Tibial nerve (tissue), 4 donors: Measurements from ENCODE around the gene CAB39L. TPM values are rescaled to one million over a fixed set of nuclear protein-coding genes. Genes with fewer than 3 reads are reported as not detected.

ENCODE experiments used
- DNase-seq, 2 donors: peaks; one replicate each; pipeline ENCODE4 v3.0.0-alpha.2; 2019; ENCODE audit warnings: low spot score in 2 of 2
- H3K27ac ChIP-seq, 4 donors: fragments of 200-600 bp; sonication (generic) in 3 of 4; one replicate each; pipeline ENCODE4 v1.5.1; 2017 to 2019; ENCODE audit warnings: mild to moderate bottlenecking in 1 of 4
- H3K27me3 ChIP-seq, 2 donors: fragments of 200-600 bp; sonication (generic) in 1 of 2; one replicate each; pipeline versions ENCODE4 v1.5.1 to v1.6.0; 2017 to 2019
- H3K36me3 ChIP-seq, 3 donors: fragments of 200-600 bp; sonication (generic); one replicate each; pipeline ENCODE4 v1.5.1; 2018 to 2019
- H3K4me1 ChIP-seq, 4 donors: fragments of 200-600 bp; sonication (generic) in 3 of 4; one replicate each; pipeline ENCODE4 v1.5.1; 2017 to 2019
- H3K4me3 ChIP-seq, 4 donors: fragments of 200-600 bp; sonication (generic) in 3 of 4; one replicate each; pipeline ENCODE4 v1.5.1; 2017 to 2019; ENCODE audit warnings: mild to moderate bottlenecking in 1 of 4, moderate library complexity in 1 of 4
- H3K9me3 ChIP-seq, 4 donors: fragments of 200-600 bp; sonication (generic) in 3 of 4; one replicate each; pipeline ENCODE4 v1.5.1; 2017 to 2019
- CTCF ChIP-seq, 5 experiments: fragments of 200-600 bp in 3 of 5; fragments of 450-650 bp in 2 of 5; sonication (generic) in 3 of 5; IDR thresholded peaks; one replicate each; pipeline ENCODE4 v1.5.1; 2016 to 2019; ENCODE audit warnings: antibody characterized with exemption in 5 of 5, mild to moderate bottlenecking in 3 of 5, moderate library complexity in 2 of 5
- EP300 ChIP-seq, 2 donors: sonication (generic); formaldehyde crosslinking; IDR thresholded peaks; one replicate each; pipeline ENCODE4 v1.6.1; 2017; ENCODE audit warnings: antibody characterized with exemption in 2 of 2, mild to moderate bottlenecking in 1 of 2
- POLR2A ChIP-seq, 2 donors: fragments of 450-650 bp; IDR thresholded peaks; one replicate each; pipeline ENCODE4 v1.6.1; 2017; ENCODE audit warnings: antibody characterized with exemption in 2 of 2, mild to moderate bottlenecking in 2 of 2, moderate library complexity in 2 of 2
- WGBS, 2 donors: methylation state at CpG; one replicate each; pipeline ENCODE4 v1.1.5; 2018; 5-methylcytosine and 5-hydroxymethylcytosine counted together
- total RNA-seq, 4 donors: library from RNA; depleted of rRNA; stranded (reverse); fragments of >200 nt; gene quantifications; one replicate each; pipeline ENCODE4 v1.1.0, GENCODE V29; 2016

CAB39L gene
- total RNA-seq, 4 donors from 2014 or later: 89.4 to 152 (median 107) TPM

- no peak for DNase-seq
- WGBS, 2 donors: 43 to 65% methylated on average over 5 of the region's 5 CpGs
- Histone ChIP-seq H3K27me3 (no peaks in the 10 kb centered on the region), H3K4me1 (peaks cover 0 to 41% (median 3%) of the 10 kb centered on the region in 4 donors), H3K9me3 (peaks cover 0 to 9% (median 0%) of the 10 kb centered on the region in 4 donors), H3K27ac (peak overlapping the region in 1 of 4 donors; percentile 20), H3K4me3 (no peak overlapping the region), H3K36me3 (peaks cover 0 to 13% (median 0%) of the 10 kb centered on the region in 3 donors)
- TF ChIP-seq POLR2A (IDR thresholded peaks at IDR 0.05) (no peak), CTCF (IDR thresholded peaks at IDR 0.05) (no peak), EP300 (IDR thresholded peaks at IDR 0.05) (no peak)
These were observed 55.7 kb downstream of the CAB39L start for GRCh38 chr13:49388091-49388635.

- WGBS, 2 donors: 94 to 98% methylated on average over 2 of the region's 2 CpGs
- Histone ChIP-seq H3K4me3 (no peak overlapping the region), H3K9me3 (peaks cover 0 to 5% (median 0%) of the 10 kb centered on the region in 4 donors), H3K36me3 (peaks cover 0 to 23% (median 0%) of the 10 kb centered on the region in 3 donors), H3K4me1 (peaks cover 0 to 46% (median 3%) of the 10 kb centered on the region in 4 donors), H3K27ac (peak overlapping the region in 2 of 4 donors; percentile 8 to 41), H3K27me3 (no peaks in the 10 kb centered on the region)
- DNase-seq: no peak
- TF ChIP-seq POLR2A (IDR thresholded peaks at IDR 0.05) (no peak), EP300 (IDR thresholded peaks at IDR 0.05) (no peak)
These were observed 57.2 kb downstream of the CAB39L start for GRCh38 chr13:49386664-49387063.

GRCh38 chr13:49376121-49376520 is 67.7 kb downstream of the CAB39L start:
- H3K4me3 ChIP-seq: no peak overlapping the region
- DNase-seq: no peak
- H3K27ac ChIP-seq: peak overlapping the region in 1 of 4 donors; percentile 21
- H3K36me3 ChIP-seq: peaks cover 0 to 13% (median 0%) of the 10 kb centered on the region in 3 donors
- H3K9me3 ChIP-seq: no peaks in the 10 kb centered on the region
- 65 to 78% methylated on average over 3 of the region's 3 CpGs for WGBS, 2 donors
- TF ChIP-seq CTCF (IDR thresholded peaks at IDR 0.05) (no peak), POLR2A (IDR thresholded peaks at IDR 0.05) (no peak), EP300 (IDR thresholded peaks at IDR 0.05) (no peak)
- peaks cover 0 to 48% (median 20%) of the 10 kb centered on the region in 4 donors for H3K4me1 ChIP-seq
- H3K27me3 ChIP-seq: no peaks in the 10 kb centered on the region

GRCh38 chr13:49374585-49375290 is 69.1 kb downstream of the CAB39L start:
- H3K4me3 ChIP-seq: no peak overlapping the region
- TF ChIP-seq POLR2A (IDR thresholded peaks at IDR 0.05): no peak
- no peak for TF ChIP-seq CTCF (IDR thresholded peaks at IDR 0.05)
- TF ChIP-seq EP300 (IDR thresholded peaks at IDR 0.05): no peak
- peak overlapping the region in 3 of 4 donors; percentile 30 to 91 (median 81) for H3K27ac ChIP-seq
- no peak for DNase-seq
- H3K4me1 ChIP-seq: peaks cover 0 to 59% (median 20%) of the 10 kb centered on the region in 4 donors
- 46 to 48% methylated on average over 4 of the region's 4 CpGs for WGBS, 2 donors
- H3K27me3 ChIP-seq: no peaks in the 10 kb centered on the region
- H3K9me3 ChIP-seq: no peaks in the 10 kb centered on the region
- H3K36me3 ChIP-seq: peaks cover 0 to 5% (median 0%) of the 10 kb centered on the region in 3 donors

GRCh38 chr13:49373716-49374115 is 70.1 kb downstream of the CAB39L start:
- DNase-seq: no peak
- H3K27ac ChIP-seq: peak overlapping the region in 2 of 4 donors; percentile 81 to 91
- peaks cover 0 to 69% (median 20%) of the 10 kb centered on the region in 4 donors for H3K4me1 ChIP-seq
- WGBS, 2 donors: 60 to 73% methylated on average over 2 of the region's 2 CpGs
- H3K9me3 ChIP-seq: no peaks in the 10 kb centered on the region
- peaks cover 0 to 5% (median 0%) of the 10 kb centered on the region in 3 donors for H3K36me3 ChIP-seq
- no peaks in the 10 kb centered on the region for H3K27me3 ChIP-seq
- H3K4me3 ChIP-seq: no peak overlapping the region
- TF ChIP-seq EP300 (IDR thresholded peaks at IDR 0.05) (no peak), CTCF (IDR thresholded peaks at IDR 0.05) (no peak), POLR2A (IDR thresholded peaks at IDR 0.05) (no peak)
